GM18517 (cell line): ENCODE measurements around the gene ALCAM.

ENCODE experiments used
- ATAC-seq: cut with Tn5 transposase; IDR thresholded peaks from one replicate; pipeline ENCODE4 v1.9.1; 2021; ENCODE audit warnings: mild to moderate bottlenecking, moderate library complexity; ENCODE audit not compliant: unreplicated experiment

Gene ALCAM

DNA sequence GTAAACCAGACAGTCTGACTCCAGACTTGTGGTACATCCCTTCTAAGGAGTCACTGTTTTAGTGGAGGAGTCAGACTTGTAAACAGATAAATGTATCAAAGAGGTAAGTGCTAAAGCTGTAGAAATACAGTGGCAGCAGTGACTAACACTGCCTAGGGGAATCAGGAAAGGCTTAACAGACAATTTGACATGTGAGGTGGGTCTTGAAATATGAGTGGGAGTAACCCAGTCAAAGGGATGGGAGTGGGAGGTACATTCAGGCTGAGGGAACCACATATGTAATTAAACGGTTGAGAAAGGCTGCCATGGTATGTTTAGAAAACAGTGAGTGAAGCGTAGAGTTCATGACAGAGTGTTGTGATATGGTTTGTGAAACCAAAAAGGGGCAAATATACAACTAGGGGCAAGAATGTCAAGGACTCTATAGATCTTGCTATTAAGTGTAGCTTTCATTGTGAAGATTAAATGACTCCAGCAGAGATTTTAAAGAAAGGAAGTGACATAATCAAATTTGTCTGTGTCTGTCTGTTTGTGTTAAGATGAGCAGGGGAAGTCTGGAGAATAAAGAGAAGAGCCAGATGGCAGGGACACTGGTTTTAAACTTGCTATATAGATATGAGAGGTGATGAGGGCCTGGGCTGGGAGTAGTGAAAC is 11.2 kb upstream of the ALCAM start:
- no peak for ATAC-seq

DNA sequence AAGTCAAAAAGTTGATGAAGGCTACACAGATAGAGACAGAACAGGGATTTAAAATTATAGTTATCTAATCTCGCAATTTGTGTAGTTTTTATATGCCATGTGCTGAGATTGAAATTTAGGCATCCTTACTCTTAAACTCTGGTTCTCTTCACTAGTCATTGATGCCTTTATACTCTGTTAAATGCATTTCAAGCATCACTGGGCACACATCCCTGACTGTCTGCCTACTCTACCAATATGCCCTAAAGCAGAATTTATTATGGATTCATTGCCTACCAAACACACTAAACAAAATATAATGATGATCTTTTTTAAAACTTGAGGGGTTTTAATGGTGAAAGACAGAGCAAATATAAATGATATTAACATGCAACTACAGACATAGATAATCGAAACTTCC is 10.3 kb upstream of the ALCAM start:
- ATAC-seq: no peak

DNA sequence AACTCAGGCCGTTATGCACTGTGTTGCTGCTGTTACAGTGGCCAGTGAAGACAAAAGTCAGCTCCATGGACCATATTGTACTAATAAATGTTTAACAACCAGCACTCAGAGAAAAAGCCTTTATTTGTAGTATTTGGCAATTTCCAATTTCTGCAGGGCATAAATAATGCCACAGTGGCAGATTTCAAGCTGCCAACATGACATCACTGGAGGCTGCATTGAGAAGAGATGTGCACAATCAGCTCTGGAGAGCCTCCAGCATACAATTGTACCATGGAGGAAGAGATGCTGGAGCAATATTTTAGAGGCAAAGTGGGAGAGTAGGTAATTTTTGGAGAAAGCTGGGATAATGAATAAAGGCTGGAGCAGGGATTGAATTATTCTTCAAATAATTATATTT is 9.7 kb upstream of the ALCAM start:
- no peak for ATAC-seq

DNA sequence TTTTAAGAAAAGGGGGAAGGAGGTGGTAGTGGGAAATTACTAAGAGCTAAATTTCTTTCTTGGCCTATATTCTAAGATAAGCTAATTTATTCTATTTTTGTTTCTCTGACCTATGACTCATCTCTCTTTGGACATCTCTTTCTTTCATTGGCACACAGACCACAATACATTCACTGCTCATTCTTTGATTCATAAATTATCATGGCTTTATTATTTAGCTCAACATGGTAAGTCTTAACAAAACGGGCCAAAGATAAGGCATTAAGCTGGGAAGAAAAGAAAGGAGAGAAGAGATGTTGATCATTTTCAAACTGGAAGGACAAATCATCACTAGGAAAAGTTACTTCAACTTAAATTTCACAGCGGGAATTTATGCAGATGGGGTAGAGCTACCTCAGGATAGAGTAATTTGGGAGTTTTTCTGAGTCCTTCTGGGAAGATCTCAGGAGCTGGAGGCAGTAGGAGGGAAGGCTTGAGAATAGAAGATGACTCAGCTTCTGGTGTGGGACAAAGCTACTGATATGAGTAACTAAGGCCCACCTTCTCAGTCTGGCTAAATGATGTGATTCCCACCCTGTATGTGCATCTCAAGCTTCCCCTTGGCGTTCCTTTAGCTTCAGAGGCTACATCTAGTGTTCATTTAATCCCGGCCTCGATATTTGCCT is 7.5 kb upstream of the ALCAM start:
- ATAC-seq: no peak

DNA sequence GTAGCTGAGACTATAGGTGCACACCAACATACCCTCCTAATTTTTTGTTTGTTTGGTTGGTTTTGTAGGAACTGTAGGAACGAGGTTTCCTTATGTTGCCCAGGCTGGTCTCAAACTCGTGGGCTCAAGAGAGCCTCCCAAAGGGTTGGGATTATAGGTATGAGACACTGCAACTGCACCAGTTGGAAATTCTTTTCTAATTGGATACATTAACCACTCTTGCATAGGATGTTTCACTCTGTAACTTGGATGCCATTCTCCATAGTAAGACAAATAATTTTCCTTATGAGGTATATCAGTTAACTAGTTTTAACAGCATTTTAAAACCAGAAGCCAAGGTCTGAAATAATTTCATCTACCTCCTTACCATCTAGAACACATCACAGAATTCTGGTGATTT is 6.7 kb upstream of the ALCAM start:
- no peak for ATAC-seq

DNA sequence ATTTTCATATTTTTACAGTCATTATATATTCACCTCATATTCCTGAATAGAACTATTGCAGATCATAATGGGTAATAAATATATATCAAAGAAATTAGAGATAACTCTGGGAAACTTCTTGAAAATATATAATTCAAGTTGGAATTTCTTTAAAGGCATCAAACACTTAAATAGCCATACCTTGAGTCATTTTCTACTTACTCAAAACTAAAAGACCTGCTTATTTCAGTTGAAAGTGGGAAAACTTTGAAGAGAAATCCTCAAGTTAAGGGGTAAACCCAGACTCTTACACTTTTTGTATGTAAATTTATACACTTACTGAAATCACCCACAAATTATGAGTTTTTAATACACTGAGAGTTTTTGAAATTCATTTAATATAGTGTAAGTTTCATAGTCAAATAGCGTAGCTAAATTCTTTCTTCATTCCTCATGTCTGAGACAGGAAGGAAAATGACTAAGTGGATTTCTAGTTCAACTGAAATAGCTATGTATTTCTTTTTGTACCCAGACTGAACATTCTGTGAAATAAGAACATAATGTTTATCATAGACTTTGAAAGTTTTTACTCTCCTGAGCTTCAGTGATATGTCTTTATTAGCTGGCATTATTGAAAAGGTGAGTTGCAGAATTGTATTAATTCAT is 4.6 kb upstream of the ALCAM start:
- no peak for ATAC-seq

DNA sequence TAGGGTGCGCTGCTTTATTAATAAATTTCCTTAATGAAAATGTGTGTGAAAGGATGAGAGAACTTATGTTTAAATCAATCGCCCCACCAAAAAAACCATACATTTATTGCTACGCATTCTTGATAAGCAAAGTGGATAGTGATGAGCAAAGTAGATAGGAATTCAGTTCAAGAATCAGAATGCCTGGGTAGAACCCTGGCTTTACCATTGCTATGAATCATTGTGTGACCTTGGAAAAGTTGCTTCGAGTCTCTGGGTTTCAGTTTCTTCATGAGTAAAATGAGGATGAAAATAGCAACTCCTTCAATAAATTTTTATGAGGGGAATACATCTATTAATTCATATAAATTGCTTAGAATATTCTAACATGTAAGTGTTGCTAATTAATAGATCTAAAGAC is 2.6 kb upstream of the ALCAM start:
- no peak for ATAC-seq

DNA sequence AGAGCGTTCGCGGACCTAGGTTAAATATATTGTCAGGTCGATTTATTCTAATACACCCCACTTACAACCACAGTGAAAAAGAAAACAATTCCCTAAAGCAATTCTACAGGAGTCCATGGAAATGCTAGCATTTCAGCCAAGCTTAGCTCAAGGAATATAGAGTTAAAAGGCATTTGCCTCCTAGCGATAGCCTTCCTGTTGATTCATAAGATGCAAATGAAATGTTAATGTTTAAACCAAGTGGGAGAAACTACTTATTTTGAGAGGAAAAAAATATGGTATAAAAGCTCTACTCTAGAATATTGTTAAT is 1.7 kb upstream of the ALCAM start:
- ATAC-seq: no peak

DNA sequence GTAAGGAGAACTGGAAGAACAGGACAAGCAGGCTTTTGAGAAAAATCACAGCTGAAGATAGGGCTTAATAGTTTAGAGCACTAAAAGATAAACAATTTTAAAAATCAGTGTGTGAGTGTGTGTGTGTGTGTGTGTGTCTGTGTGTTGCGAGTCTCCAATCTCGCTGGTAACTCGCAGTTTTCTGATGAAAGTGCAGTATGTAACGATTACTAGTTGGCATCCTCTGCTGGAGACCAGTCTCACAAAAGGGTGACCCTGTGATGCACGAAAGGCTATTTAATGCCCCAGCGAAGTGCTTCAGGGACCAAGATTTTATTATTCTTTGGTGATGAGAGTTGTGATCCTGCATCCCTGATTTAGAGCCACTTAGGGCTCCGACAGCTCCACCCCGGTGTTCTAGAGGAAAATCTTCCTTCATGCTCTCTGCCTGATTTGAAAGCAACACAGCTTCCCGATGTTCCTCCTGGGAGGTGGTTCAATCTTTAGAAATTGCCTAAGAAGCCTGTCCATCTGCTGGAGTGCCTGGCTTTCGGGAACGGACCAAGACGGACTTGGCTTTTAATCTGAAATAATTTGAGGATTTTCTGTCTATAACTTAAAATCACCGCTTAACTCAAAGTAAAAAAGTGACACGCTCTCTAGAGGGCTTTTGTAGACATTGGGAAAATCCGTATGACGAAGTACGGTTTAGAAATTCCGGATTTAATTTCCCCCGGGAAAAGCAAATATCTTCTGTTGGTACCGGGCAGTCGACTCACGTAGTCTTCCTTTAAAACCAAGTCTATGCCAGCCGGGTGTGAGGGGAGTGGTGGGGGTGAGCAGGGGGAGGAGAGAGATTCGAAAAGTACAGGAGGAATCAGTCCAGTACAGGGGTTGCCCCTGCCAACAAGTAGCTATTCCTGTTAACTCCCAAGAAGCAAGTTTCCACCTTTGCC is 1.1 kb upstream of the ALCAM start:
- ATAC-seq: no peak

DNA sequence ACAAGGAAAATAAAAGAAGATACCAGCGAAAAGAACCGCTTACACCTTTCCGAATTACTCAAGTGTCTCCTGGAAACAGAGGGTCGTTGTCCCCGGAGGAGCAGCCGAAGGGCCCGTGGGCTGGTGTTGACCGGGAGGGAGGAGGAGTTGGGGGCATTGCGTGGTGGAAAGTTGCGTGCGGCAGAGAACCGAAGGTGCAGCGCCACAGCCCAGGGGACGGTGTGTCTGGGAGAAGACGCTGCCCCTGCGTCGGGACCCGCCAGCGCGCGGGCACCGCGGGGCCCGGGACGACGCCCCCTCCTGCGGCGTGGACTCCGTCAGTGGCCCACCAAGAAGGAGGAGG is 325 bp downstream of the ALCAM start:
- ATAC-seq: no peak

DNA sequence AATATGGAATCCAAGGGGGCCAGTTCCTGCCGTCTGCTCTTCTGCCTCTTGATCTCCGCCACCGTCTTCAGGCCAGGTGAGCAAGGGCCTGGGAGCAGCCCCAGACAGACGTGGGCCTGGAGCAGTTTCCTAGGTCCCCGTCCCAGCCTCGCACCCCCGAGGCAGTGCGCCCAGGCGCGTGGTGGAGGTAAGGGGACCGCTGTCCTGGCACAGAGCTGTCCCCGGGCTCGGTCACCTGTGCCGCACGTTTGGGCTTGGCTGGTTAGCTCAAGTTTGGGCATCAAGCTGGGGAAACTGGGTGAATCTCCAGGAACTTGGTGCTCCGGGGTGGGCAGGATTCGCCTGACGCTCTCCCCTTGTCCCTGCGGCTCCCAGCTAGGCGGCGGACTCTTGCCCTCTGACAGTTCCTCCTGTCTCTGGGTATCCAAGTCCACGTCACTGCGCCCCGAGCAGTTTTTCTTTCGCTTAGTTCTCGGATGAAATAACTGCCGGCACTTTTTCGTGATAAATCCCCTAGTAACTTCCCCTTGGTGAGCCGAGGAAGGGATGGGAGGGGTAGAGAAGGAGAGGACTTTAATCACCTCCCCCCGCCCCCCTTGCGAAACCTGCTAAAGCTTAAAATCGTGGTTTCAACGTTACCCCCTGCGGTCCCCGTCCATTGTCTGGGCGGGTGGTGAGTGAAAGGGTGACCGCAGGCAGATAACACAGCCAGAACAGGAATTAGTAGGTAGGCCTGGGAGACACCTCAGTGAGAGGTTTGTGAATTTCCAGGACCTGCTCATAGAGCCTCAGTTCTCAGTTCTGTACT is 901 bp downstream of the ALCAM start:
- peak; percentile 28 for ATAC-seq

DNA sequence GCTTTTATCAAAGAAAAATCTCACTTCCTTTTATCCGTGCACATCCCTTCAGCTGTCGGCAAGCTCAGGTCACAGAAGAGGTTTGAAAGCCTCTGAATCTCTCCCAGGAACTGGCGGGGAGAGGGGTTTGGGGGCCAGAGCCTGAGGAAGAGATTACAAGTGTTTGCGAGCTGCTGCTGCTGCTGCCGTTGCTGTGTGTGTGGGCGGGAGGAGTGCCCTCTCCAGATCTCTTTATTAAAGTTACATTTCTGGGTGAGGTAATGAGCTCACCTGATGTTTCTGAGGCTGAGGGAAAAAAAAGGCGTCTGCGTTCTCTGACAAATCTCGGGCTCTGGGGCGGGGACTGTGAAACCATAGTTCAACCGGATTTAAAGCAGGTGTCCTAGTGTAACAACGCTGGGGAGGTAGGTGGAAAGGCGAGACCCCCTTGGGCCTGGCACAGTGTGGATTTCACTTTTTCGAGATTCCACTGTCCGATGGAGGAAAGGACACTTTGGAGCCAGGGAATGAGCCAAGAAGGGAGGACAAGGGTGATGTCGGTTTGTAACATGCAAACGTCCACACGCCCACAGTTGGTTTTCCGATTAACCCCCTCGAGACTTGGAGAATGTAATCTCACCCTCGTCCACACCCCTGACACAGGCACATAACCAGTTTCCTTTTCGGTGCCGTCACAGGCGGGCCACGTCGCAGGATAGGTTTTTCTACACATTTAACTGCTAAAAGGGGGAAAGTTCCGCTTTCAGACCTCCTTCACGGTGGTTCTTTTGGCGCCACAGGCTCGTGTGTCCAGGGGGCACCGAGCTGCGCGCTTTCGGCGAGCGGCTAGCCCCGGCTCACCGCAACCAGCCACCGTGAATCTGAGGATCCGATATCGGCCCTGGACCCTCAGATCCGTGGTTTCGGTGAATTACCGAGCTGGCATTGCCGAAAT is 2.1 kb downstream of the ALCAM start:
- ATAC-seq: peak; percentile 40

DNA sequence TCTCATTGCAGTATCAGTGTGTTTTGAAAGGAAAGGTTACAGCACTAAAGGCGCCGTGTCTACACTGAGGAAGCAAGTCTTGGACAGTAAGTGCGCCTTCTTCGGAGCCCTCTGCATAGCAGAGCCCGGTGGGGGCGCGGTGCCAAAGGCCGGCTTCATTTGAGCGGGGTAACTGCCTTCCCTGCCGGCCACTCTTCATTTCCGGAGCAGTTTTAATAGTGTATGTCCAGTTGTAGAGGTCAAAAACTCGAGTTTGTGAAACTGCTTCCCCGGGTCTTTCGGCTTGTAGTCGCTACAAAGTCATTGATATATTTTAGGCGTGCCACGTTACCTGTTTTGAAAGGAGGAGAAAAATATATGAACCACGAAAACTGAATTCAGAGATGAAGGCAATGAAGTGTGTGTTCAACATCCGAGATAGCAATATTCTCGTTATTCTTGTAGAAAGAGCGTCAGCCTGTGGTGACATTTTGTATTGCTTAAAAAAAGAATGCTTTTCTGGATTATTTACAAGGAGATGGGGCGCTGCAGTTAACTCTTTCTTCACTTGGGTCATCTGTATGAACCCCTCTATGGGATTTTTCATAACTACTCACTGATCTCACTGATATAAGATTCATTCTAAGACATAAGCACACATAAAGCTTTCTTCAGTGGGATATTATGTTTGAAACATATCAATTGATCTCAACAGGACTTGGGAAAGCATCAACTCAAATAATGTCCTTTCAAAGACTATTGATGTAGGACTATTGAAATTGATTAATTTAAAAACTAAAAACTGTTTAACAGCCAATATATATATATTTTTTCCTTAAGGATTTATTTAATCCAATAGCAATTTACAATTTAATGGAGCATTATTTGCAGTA is 3.0 kb downstream of the ALCAM start:
- ATAC-seq: peak; percentile 31

DNA sequence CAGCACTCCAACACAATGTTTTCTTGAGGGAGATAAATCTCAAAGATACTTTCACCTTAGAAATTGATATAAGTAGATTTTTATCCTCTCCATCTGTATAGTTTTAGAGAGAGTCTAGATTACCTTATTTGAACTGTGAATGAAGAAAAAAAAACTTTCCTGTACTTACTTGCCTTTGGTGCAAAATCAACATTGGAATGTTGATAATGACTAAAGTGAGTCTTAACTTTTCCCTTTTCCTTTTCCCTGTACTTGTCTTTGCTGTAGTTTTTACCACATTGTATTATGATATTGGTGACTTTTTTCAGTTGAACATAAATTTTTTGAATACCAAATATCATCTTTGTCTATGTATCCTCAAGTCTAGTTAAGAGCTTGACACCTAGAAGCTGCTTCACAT is 6.7 kb downstream of the ALCAM start:
- no peak for ATAC-seq

DNA sequence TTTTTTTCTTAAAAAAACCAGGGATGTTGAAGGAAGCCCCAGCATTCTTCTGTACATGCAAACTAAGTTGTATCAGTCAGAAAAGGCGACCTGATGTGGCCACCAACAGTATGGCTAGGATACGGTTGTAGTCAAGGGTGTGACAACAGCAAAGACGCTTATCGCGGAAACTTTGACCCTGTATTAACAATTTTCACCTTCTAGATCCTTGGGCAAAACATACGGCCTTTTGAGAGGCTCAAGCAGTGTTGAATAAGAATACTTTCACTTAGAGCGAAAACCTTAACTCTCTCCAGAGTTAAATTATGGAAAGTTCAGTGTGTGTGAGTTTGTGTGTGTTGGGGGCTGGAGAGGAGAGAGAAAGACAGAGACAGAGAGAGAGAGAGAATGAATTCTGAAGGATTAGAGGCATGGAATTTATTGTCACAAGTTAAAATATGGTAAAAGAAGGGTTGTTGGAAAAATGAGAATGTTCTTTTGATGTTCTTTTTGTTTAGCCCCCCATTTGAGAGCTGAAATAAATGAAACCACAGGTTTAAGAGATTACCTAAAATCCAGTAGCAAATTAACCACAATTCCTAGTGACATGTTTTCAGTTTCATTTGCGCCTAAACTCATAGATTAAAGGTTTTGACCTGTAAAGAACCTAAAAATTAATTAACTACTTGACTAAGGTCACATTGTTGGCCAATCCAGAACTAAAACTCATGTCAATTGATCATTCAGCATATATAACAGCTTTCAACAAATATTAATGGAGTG is 9.2 kb downstream of the ALCAM start:
- no peak for ATAC-seq

DNA sequence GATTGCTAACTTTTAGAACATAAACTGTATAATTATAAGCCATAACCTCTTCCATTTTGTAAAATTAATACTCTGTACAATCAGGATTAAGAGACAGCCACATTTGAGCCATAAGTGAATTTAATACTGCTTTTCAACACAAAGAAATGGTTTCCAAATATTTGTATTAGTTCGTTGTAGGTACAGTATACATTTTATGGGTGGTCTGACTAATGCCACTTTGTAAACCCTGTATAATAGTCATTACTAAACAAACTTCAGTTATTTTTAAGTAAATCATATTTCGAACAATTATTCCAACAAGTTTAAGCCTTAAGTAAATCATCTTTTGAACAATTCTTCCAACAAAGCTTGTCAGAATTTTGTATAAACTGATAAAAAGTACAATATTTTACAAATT is 11.0 kb downstream of the ALCAM start:
- no peak for ATAC-seq

DNA sequence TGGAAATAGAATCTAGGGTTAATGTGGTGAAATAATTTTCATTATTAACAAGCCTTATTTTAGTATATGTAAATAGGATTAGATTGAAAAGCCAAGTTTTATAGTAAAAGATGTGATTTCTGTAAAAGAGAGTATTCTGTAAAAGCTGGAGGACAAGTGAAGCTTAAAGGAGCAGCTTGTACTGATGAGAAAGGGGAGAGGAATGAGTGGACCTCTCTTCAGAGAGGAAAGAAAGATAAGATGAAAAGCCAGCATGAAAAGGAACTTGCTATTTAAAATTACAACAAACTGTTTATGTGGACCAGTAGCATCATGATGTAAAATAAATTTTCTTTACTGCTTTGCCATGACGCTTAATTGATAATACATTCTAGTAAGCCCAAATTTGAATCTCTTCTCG is 18.5 kb downstream of the ALCAM start:
- ATAC-seq: no peak
